Measurements from ENCODE around the gene CHRNA10. TPM values are rescaled to one million over a fixed set of nuclear protein-coding genes. Genes with fewer than 3 reads are reported as not detected.

CHRNA10 gene
- total and polyA plus RNA-seq, 2 of the 13 experiments (the other 11 are each of a cell fraction or from before 2014, with no cell fraction given), result 0.53 to 0.71 TPM

- Histone ChIP-seq H3K4me3 (replicated peaks in 1 of 3; ENCODE audit: insufficient read depth in 1 of 3, low read depth in 2 of 3, low read length in 3 of 3) (no peak overlapping the region), H3K36me3 (replicated peaks in 1 of 2; ENCODE audit: control insufficient read depth in 1 of 2, insufficient read depth in 2 of 2, low read length in 2 of 2) (peaks cover 19 to 78% of the 10 kb centered on the region in 2 experiments), H3K27ac (ENCODE audit: extremely low read length, insufficient read depth, low read length) (no peak overlapping the region), H4K20me1 (ENCODE audit: insufficient read depth, low read length) (no peaks in the 10 kb centered on the region; the same call in 1 of the 2 replicates), H3K9ac (ENCODE audit: insufficient read depth, low read depth, low read length) (no peak overlapping the region), H3K9me3 (ENCODE audit: low read length) (no peaks in the 10 kb centered on the region), H3K27me3 (ENCODE audit: control insufficient read depth in 1 of 2, insufficient read depth in 2 of 2, low read length in 2 of 2) (no peaks in the 10 kb centered on the region), H3K4me1 (ENCODE audit: insufficient read depth, low read length) (no peaks in the 10 kb centered on the region), H3K4me2 (ENCODE audit: low read depth, low read length) (no peak overlapping the region), H2AFZ (ENCODE audit: low read length) (no peak overlapping the region), H3K79me2 (ENCODE audit: insufficient read depth, low read length) (no peaks in the 10 kb centered on the region)
- ChIA-PET CTCF (ENCODE audit: low intra/inter-chr PET ratio, low total read pairs) (no interaction called here), POLR2A (no interaction called here)
- ATAC-seq, result no peak
- intact Hi-C loops (cut with micrococcal nuclease; ENCODE audit: unreplicated experiment), result no loop called here
- no TSS peak for BruUV-seq (replicated peaks)
- 98% methylated on average over 11 of the region's 11 CpGs for WGBS (ENCODE audit: low lambda C conversion rate)
- DNase-seq (ENCODE audit: low spot score), result no peak
- no peak for TF ChIP-seq MTA3 (CRISPR knock-in tag; IDR thresholded peaks at IDR 0.05)
- TF ChIP-seq TCF7L2 (IDR thresholded peaks at IDR 0.05; ENCODE audit: low read depth, low read length), result no peak
- TF ChIP-seq CENPT (CRISPR knock-in tag; IDR thresholded peaks at IDR 0.05; ENCODE audit: low read depth), result no peak
- TF ChIP-seq ZNF513 (CRISPR knock-in tag; conservative IDR thresholded peaks at IDR 0.05), result no peak
- TF ChIP-seq ETV5 (CRISPR knock-in tag; IDR thresholded peaks at IDR 0.05; ENCODE audit: borderline replicate concordance), result no peak
- TF ChIP-seq MEIS2 (CRISPR knock-in tag; IDR thresholded peaks at IDR 0.05), result no peak
- no peak for FAIRE-seq
- in situ Hi-C loops (cut with HindIII; ENCODE audit: extremely low pct_ligation_motif_present, low pct_unique_long_range_greater_than_20kb), result no loop called here
Measured at GRCh38 chr11:3675971-3676370, 4.8 kb upstream of the CHRNA10 start.

GRCh38 chr11:3674189-3674588 is 3.0 kb upstream of the CHRNA10 start:
- H3K4me2 ChIP-seq (ENCODE audit: low read depth, low read length), result no peak overlapping the region
- BruUV-seq (replicated peaks), result no TSS peak
- 100% methylated on average over 1 of the region's 1 CpG for WGBS (ENCODE audit: low lambda C conversion rate)
- in situ Hi-C loops (cut with HindIII; ENCODE audit: extremely low pct_ligation_motif_present, low pct_unique_long_range_greater_than_20kb) (no loop called here), intact Hi-C loops (cut with micrococcal nuclease; ENCODE audit: unreplicated experiment) (no loop called here)
- H3K9ac ChIP-seq (ENCODE audit: insufficient read depth, low read depth, low read length), result no peak overlapping the region
- CTCF ChIA-PET (ENCODE audit: low intra/inter-chr PET ratio, low total read pairs), result no interaction called here
- H3K27me3 ChIP-seq (ENCODE audit: control insufficient read depth in 1 of 2, insufficient read depth in 2 of 2, low read length in 2 of 2), result no peaks in the 10 kb centered on the region
- ATAC-seq (no peak), DNase-seq (ENCODE audit: low spot score) (peak; percentile 5), FAIRE-seq (no peak)
- H3K27ac ChIP-seq (ENCODE audit: extremely low read length, insufficient read depth, low read length), result no peak overlapping the region
- no peaks in the 10 kb centered on the region; the same call in 1 of the 2 replicates for H4K20me1 ChIP-seq (ENCODE audit: insufficient read depth, low read length)
- H3K4me3 ChIP-seq (replicated peaks in 1 of 3; ENCODE audit: insufficient read depth in 1 of 3, low read depth in 2 of 3, low read length in 3 of 3), result no peak overlapping the region
- no peaks in the 10 kb centered on the region for H3K4me1 ChIP-seq (ENCODE audit: insufficient read depth, low read length)
- peaks cover 21 to 60% of the 10 kb centered on the region in 2 experiments for H3K36me3 ChIP-seq (replicated peaks in 1 of 2; ENCODE audit: control insufficient read depth in 1 of 2, insufficient read depth in 2 of 2, low read length in 2 of 2)
- H3K9me3 ChIP-seq (ENCODE audit: low read length), result no peaks in the 10 kb centered on the region
- POLR2A ChIA-PET, result no interaction called here
- H3K79me2 ChIP-seq (ENCODE audit: insufficient read depth, low read length), result no peaks in the 10 kb centered on the region
- H2AFZ ChIP-seq (ENCODE audit: low read length), result no peak overlapping the region
- TF ChIP-seq ZNF772 (CRISPR knock-in tag; IDR thresholded peaks at IDR 0.05) (no peak), ZNF513 (CRISPR knock-in tag; conservative IDR thresholded peaks at IDR 0.05) (no peak), CBX5 (CRISPR knock-in tag; IDR thresholded peaks at IDR 0.05; ENCODE audit: borderline replicate concordance) (no peak), TFAP4 (IDR thresholded peaks at IDR 0.05; ENCODE audit: borderline replicate concordance, low read depth) (no peak), MIXL1 (CRISPR knock-in tag; IDR thresholded peaks at IDR 0.05) (no peak), LCORL (IDR thresholded peaks at IDR 0.05) (no peak), LCORL (CRISPR knock-in tag; IDR thresholded peaks at IDR 0.05) (no peak), CENPX (CRISPR knock-in tag; IDR thresholded peaks at IDR 0.05) (no peak), ZNF746 (CRISPR knock-in tag; IDR thresholded peaks at IDR 0.05) (no peak), ZNF775 (CRISPR knock-in tag; IDR thresholded peaks at IDR 0.05; ENCODE audit: borderline replicate concordance) (no peak)
